K562 (cell line): Measurements from ENCODE around the gene IRF4. TPM values are rescaled to one million over a fixed set of nuclear protein-coding genes. Genes with fewer than 3 reads are reported as not detected.

Experiments
- ATAC-seq: fragments of 200-7000 bp; cut with Tn5 transposase; 3 replicates; pipeline ENCODE4 v1.9.1; 2020; ENCODE audit warnings: moderate library complexity
- BruUV-seq: library from RNA; stranded (reverse); fragments of 400-500 nt; replicated peaks from 2 replicates; lab custom pipeline; 2021; lab: Mats Ljungman, UMichigan
- CTCF ChIA-PET: fragments of 300-600 bp; formaldehyde crosslinking; extraction: SDS; loops from one replicate; lab custom pipeline; 2021; ENCODE audit warnings: low intra/inter-chr PET ratio; lab: Yijun Ruan, JAX
- POLR2A ChIA-PET: fragments of 300-600, 350-650 bp; sonication (Branson Sonifier 250); formaldehyde crosslinking; extraction: SDS; loops from one replicate; lab custom pipeline; 2021; ENCODE audit warnings: antibody characterized with exemption, inconsistent platforms; lab: Yijun Ruan, JAX
- DNase-seq, 4 experiments: peaks; one replicate each; pipeline versions ENCODE4 v3.0.0 to v3.0.0-alpha.2; 2011 to 2018; ENCODE audit warnings: low spot score in 3 of 4, mixed read lengths in 3 of 4; ENCODE audit errors: extremely low read depth in 1 of 4
- FAIRE-seq: peaks from 2 replicates; lab custom pipeline; 2011; peaks lifted over from hg19 to GRCh38; lab: Jason Lieb, UNC
- H2AFZ ChIP-seq: 2 replicates; pipeline ENCODE4 v1.6.0; 2011; ENCODE audit warnings: low read depth, low read length, control low read depth, inconsistent platforms
- H3K27ac ChIP-seq: fragments of 200-600 bp; 3 replicates; pipeline ENCODE4 v1.8.0; 2011; ENCODE audit warnings: low read depth, mild to moderate bottlenecking, control low read depth, inconsistent platforms, low read length, moderate library complexity, mixed read lengths; ENCODE audit errors: extremely low read depth
- H3K27me3 ChIP-seq, 2 experiments: fragments of 300-600 bp in 1 of 2; 2 replicates in 1 of 2; 3 replicates in 1 of 2; pipeline versions ENCODE4 v1.6.0 to v1.8.0; 2011; ENCODE audit warnings: inconsistent platforms in 2 of 2, low read length in 2 of 2, mild to moderate bottlenecking in 1 of 2, mixed read lengths in 1 of 2, moderate library complexity in 1 of 2; ENCODE audit not compliant: control insufficient read depth in 2 of 2, insufficient read depth in 2 of 2
- H3K36me3 ChIP-seq: fragments of 300-600 bp; 3 replicates; pipeline ENCODE4 v1.8.0; 2011; ENCODE audit warnings: mild to moderate bottlenecking, low read length, inconsistent platforms; ENCODE audit not compliant: control insufficient read depth, insufficient read depth
- H3K4me1 ChIP-seq, 2 experiments: fragments of 200-600 bp in 1 of 2; replicated peaks in 1 of 2; 2 replicates in 1 of 2; 3 replicates in 1 of 2; pipeline versions ENCODE4 v1.5.1 to v1.8.0; 2011; ENCODE audit warnings: inconsistent platforms in 2 of 2, low read length in 2 of 2, mild to moderate bottlenecking in 1 of 2, mixed read lengths in 1 of 2, moderate library complexity in 1 of 2; ENCODE audit not compliant: control insufficient read depth in 2 of 2, insufficient read depth in 2 of 2
- H3K4me2 ChIP-seq: 2 replicates; pipeline ENCODE4 v1.6.1; 2011; ENCODE audit warnings: low read length, control low read depth, inconsistent platforms, mixed read lengths; ENCODE audit not compliant: insufficient read depth
- H3K4me3 ChIP-seq: fragments of 200-600 bp; sonication (generic), shearing (Covaris generic); 2 replicates; pipeline ENCODE4 v1.5.1; 2016; ENCODE audit warnings: control low read depth, inconsistent platforms
- H3K79me2 ChIP-seq: fragments of 200-600 bp; 3 replicates; pipeline ENCODE4 v1.8.0; 2011; ENCODE audit warnings: low read length, inconsistent platforms; ENCODE audit not compliant: control insufficient read depth, insufficient read depth
- H3K9ac ChIP-seq, 2 experiments: 2 replicates each; pipeline versions ENCODE4 v1.6.0 to v1.6.1; 2011; ENCODE audit warnings: low read depth in 2 of 2, low read length in 2 of 2, control low read depth in 1 of 2, inconsistent platforms in 1 of 2, mild to moderate bottlenecking in 1 of 2, mixed read lengths in 1 of 2; ENCODE audit not compliant: insufficient read depth in 1 of 2
- H3K9me1 ChIP-seq: one replicate; pipeline ENCODE4 v1.6.0; 2011; ENCODE audit warnings: inconsistent platforms, mild to moderate bottlenecking, low read length, moderate library complexity; ENCODE audit not compliant: control insufficient read depth, insufficient read depth
- H3K9me3 ChIP-seq: replicated peaks from 2 replicates; pipeline ENCODE4 v1.5.1; 2011; ENCODE audit warnings: low read depth, low read length, inconsistent platforms; ENCODE audit not compliant: control insufficient read depth, insufficient read depth
- H4K20me1 ChIP-seq: replicated peaks from 2 replicates; pipeline ENCODE4 v1.6.1; 2011; ENCODE audit warnings: low read length, inconsistent platforms, mixed read lengths; ENCODE audit not compliant: control insufficient read depth, insufficient read depth
- HDAC3 ChIP-seq: fragments of 450-650 bp; IDR thresholded peaks from 2 replicates; pipeline ENCODE4 v1.6.1; 2018; ENCODE audit warnings: borderline replicate concordance, mild to moderate bottlenecking, moderate library complexity; ENCODE audit not compliant: partially characterized antibody
- HMG20B ChIP-seq: fragments of 250-450 bp; sonication (Bioruptor Pico); IDR thresholded peaks from 2 replicates; pipeline ENCODE4 v1.5.0; 2021; ENCODE audit warnings: mild to moderate bottlenecking
- HOXB6 ChIP-seq: fragments of 250-450 bp; sonication (Bioruptor Pico); IDR thresholded peaks from 2 replicates; pipeline ENCODE4 v1.5.1; 2022; ENCODE audit warnings: mild to moderate bottlenecking, borderline replicate concordance
- MGA ChIP-seq: fragments of 450-650 bp; IDR thresholded peaks from 2 replicates; pipeline ENCODE4 v1.6.1; 2016; ENCODE audit warnings: mild to moderate bottlenecking, moderate library complexity
- PHF20 ChIP-seq: fragments of 450-650 bp; IDR thresholded peaks from 2 replicates; pipeline ENCODE4 v1.6.1; 2018; ENCODE audit not compliant: partially characterized antibody
- PRMT5 ChIP-seq: sonication (generic); formaldehyde crosslinking; IDR thresholded peaks from 2 replicates; pipeline ENCODE4 v1.5.0; 2020; ENCODE audit warnings: missing genetic modification reagents
- RAD21 ChIP-seq, 2 experiments: fragments of 250-450 bp in 1 of 2; fragments of 450-650 bp in 1 of 2; sonication (Bioruptor Pico) in 1 of 2; formaldehyde crosslinking in 1 of 2; IDR thresholded peaks in 1 of 2; conservative IDR thresholded peaks in 1 of 2; 2 replicates each; pipeline versions ENCODE4 v1.4.0 to v1.8.0; 2020 to 2022; ENCODE audit warnings: mild to moderate bottlenecking in 2 of 2, moderate library complexity in 1 of 2
- RAD51 ChIP-seq: fragments of 450-650 bp; IDR thresholded peaks from 2 replicates; pipeline ENCODE4 v1.7.1; 2016; ENCODE audit warnings: low read depth, mild to moderate bottlenecking, borderline replicate concordance
- RBM34 ChIP-seq: fragments of 200-400 bp; formaldehyde crosslinking; IDR thresholded peaks from 2 replicates; pipeline ENCODE4 v1.6.1; 2018; ENCODE audit warnings: low read length, borderline replicate concordance; ENCODE audit not compliant: insufficient read depth
- SNRNP70 ChIP-seq: fragments of 200-400 bp; formaldehyde crosslinking; optimal IDR thresholded peaks from 2 replicates; pipeline ENCODE3; 2017; ENCODE audit warnings: low read depth, low read length
- ZNF324 ChIP-seq: fragments of 250-450 bp; sonication (Bioruptor Pico); IDR thresholded peaks from 2 replicates; pipeline ENCODE4 v1.4.0; 2020; ENCODE audit warnings: mild to moderate bottlenecking
- ZNF696 ChIP-seq: fragments of 250-450 bp; sonication (Bioruptor Pico); conservative IDR thresholded peaks from 2 replicates; pipeline ENCODE4 v1.4.0; 2020; ENCODE audit warnings: mild to moderate bottlenecking, moderate library complexity
- WGBS: fragments of 100-300 bp; shearing (Covaris generic); methylation state at CpG from one replicate; pipeline ENCODE4 v1.1.6; 2016; ENCODE audit warnings: low coverage, mixed read lengths; ENCODE audit not compliant: insufficient coverage; ENCODE audit errors: missing lambda C conversion rate; 5-methylcytosine and 5-hydroxymethylcytosine counted together
- in situ Hi-C: fragments of 300-500 bp; cut with MboI; formaldehyde crosslinking; loops from 4 replicates; pipeline ENCODE4 v1.15.0; 2018; ENCODE audit warnings: inconsistent platforms, mixed read lengths
- intact Hi-C: fragments of 100-400 bp; cut with micrococcal nuclease; formaldehyde crosslinking; loops from 2 replicates; pipeline ENCODE4 v1.14.2; 2022
- polyA plus RNA-seq, 8 experiments: library from polyadenylated mRNA; depleted of rRNA in 4 of 8; stranded (reverse) in 5 of 8; unstranded in 3 of 8; fragments of >200 nt; fragmentation: Nextera tagmentation in 2 of 8; fragmentation: Illumina TruSeq in 1 of 8; extraction: Ambion mirVana in 2 of 8; extraction: Trizol in 1 of 8; gene quantifications; 2 replicates each; pipeline versions ENCODE4 v1.2.1 to v1.2.3, GENCODE V29; 2011 to 2014; ENCODE audit warnings: inconsistent platforms in 1 of 8, missing spikeins in 1 of 8
- total RNA-seq, 7 experiments: library from RNA; depleted of rRNA in 6 of 7; stranded (reverse); fragments of >200 nt in 6 of 7; fragmentation: Illumina TruSeq in 2 of 7; extraction: Trizol in 2 of 7; gene quantifications; 2 replicates each; pipeline versions ENCODE4 v1.2.1 to v1.2.3, GENCODE V29; 2011 to 2021; ENCODE audit warnings: low replicate concordance in 1 of 7

IRF4 gene
- total and polyA plus RNA-seq, 9 of the 15 experiments (the other 6 are each of a cell fraction or from before 2014, with no cell fraction given) = 0.05 to 0.33 (median 0.09) TPM; not detected in 6

GRCh38 chr6:398558-399078, 7.1 kb downstream of the IRF4 start:
- Histone ChIP-seq H3K4me1 (no peaks in the 10 kb centered on the region; a peak in 1 of 5 replicates), H3K27ac (no peak overlapping the region), H4K20me1 (no peaks in the 10 kb centered on the region; the same call in none of the 2 replicates), H3K27me3 (peaks cover 61 to 73% of the 10 kb centered on the region in 2 experiments), H3K4me3 (no peak overlapping the region), H2AFZ (no peak overlapping the region), H3K9me1 (no peaks in the 10 kb centered on the region), H3K79me2 (no peaks in the 10 kb centered on the region), H3K36me3 (no peaks in the 10 kb centered on the region), H3K9me3 (no peaks in the 10 kb centered on the region), H3K4me2 (no peak overlapping the region), H3K9ac (no peak overlapping the region)
- POLR2A ChIA-PET = interaction anchor here (0.6 to 1.1 kb wide), 3 partner anchors 38 to 98 kb away, joined by 3 read pairs; no protein-coding TSS in a partner anchor
- CTCF ChIA-PET = no interaction called here
- DNase-seq = no peak
- intact Hi-C loops = no loop called here
- ATAC-seq = no peak; the same call in 2 of the 3 replicates
- BruUV-seq = no TSS peak
- WGBS = 2% methylated on average over 13 of the region's 13 CpGs
- no peak for FAIRE-seq
- in situ Hi-C loops = no loop called here
- TF ChIP-seq PRMT5 = no peak
- TF ChIP-seq RAD21 (CRISPR knock-in tag; conservative IDR thresholded peaks at IDR 0.05 in 1 of 2, IDR thresholded peaks at IDR 0.05 in 1 of 2) = no peak
- TF ChIP-seq HMG20B = no peak
- TF ChIP-seq PHF20 = no peak
- TF ChIP-seq RAD51 = no peak
- no peak for TF ChIP-seq HDAC3
- TF ChIP-seq MGA = no peak
- TF ChIP-seq HOXB6 (CRISPR knock-in tag) = no peak
- no peak for TF ChIP-seq ZNF696 (CRISPR knock-in tag)
- TF ChIP-seq SNRNP70 = no peak
- TF ChIP-seq RBM34 = no peak
- TF ChIP-seq ZNF324 (CRISPR knock-in tag) = no peak
